Suprapubic skin (tissue), 4 donors: Measurements from ENCODE around the gene TECPR2. TPM values are rescaled to one million over a fixed set of nuclear protein-coding genes. Genes with fewer than 3 reads are reported as not detected.

ENCODE experiments used
- DNase-seq, 2 donors: peaks; one replicate each; pipeline ENCODE4 v3.0.0-alpha.2; 2019; ENCODE audit warnings: low spot score in 2 of 2
- H3K27ac ChIP-seq: fragments of 200-600 bp; sonication (generic); one replicate; pipeline ENCODE4 v1.5.1; 2019
- H3K27me3 ChIP-seq: fragments of 200-600 bp; sonication (generic); one replicate; pipeline ENCODE4 v1.5.1; 2019
- H3K36me3 ChIP-seq: fragments of 200-600 bp; sonication (generic); one replicate; pipeline ENCODE4 v1.5.1; 2019
- H3K4me1 ChIP-seq: fragments of 200-600 bp; sonication (generic); one replicate; pipeline ENCODE4 v1.5.1; 2019
- H3K4me3 ChIP-seq: fragments of 200-600 bp; sonication (generic); one replicate; pipeline ENCODE4 v1.5.1; 2019; ENCODE audit warnings: mild to moderate bottlenecking
- H3K9me3 ChIP-seq: fragments of 200-600 bp; sonication (generic); one replicate; pipeline ENCODE4 v1.5.1; 2019
- EP300 ChIP-seq: sonication (generic); formaldehyde crosslinking; IDR thresholded peaks from one replicate; pipeline ENCODE4 v1.6.1; 2017; ENCODE audit warnings: antibody characterized with exemption
- POLR2A ChIP-seq, 2 donors: fragments of 450-650 bp; IDR thresholded peaks; one replicate each; pipeline ENCODE4 v1.6.1; 2017; ENCODE audit warnings: antibody characterized with exemption in 2 of 2, mild to moderate bottlenecking in 2 of 2, moderate library complexity in 2 of 2
- POLR2AphosphoS5 ChIP-seq, 3 donors: sonication (generic); formaldehyde crosslinking; IDR thresholded peaks; one replicate each; pipeline ENCODE4 v1.6.1; 2017; ENCODE audit warnings: antibody characterized with exemption in 3 of 3
- WGBS: methylation state at CpG from one replicate; pipeline ENCODE4 v1.1.5; 2018; 5-methylcytosine and 5-hydroxymethylcytosine counted together
- total RNA-seq, 4 donors: library from RNA; depleted of rRNA; stranded (reverse); fragments of >200 nt; gene quantifications; one replicate each; pipeline ENCODE4 v1.1.0, GENCODE V29; 2016
- TF ChIP-seq, protein P1 (sequence below), 2 donors: fragments of 200-600 bp in 1 of 2; fragments of 450-650 bp in 1 of 2; sonication (generic) in 1 of 2; IDR thresholded peaks; one replicate each; pipeline ENCODE4 v1.5.1; 2016 to 2019; ENCODE audit warnings: antibody characterized with exemption in 2 of 2, mild to moderate bottlenecking in 1 of 2, moderate library complexity in 1 of 2

Gene TECPR2
- total RNA-seq, 4 donors from 2014 or later, result 12.1 to 22.6 (median 16.8) TPM

DNA sequence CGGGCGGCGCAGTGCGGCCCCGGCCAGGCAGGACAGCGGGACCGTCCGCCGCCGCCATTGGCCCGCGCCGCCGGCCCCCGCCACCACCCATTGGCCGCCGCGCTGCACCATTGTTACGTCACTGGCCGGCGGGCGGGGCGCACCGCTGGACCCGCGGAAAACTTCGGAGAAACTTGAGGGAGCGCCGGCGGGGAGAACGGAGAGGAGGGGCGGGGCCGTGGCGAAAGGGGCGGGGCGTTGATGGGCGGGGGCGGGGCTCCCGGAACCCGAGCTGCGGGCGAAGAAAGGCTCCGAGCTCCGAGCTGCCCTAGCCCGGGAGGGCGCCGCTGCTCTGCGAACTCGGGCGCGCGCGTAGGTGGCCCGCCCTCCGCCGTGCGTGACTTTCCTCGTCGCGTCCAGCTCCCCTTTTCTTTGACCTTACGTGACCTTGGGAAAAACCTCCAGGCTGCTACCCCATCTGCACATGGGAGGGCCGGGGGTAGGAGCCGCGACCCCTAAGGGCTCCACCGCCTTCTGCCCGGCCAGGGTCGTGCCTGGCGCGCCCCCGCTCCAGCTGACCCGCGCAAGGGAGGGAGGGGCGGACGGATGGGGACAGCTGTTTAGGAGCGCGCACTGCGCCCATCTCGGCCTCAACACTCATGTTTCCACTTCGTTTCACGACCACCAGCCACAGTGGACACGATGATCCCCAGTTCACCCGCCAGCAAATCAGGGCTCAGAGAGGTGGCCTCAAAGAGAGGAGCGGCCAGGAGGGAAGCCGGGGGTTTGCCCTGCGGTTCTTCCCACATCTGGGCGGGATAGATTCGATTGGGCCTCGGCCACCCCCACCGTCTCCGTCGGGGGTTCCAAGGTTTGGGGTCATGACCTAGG lies 147.2 kb downstream of the TECPR2 start, which contains the start of gene ANKRD9:
Gene ANKRD9, minus strand, starts transcription at position 31 of the 870 bp plus-strand sequence. CDS start 1,887 bp downstream, outside the sequence.
- H3K27ac ChIP-seq, result peak within 1 kb of the TSS; percentile 91
- H3K9me3 ChIP-seq, result no peaks in the 10 kb centered on the region
- H3K36me3 ChIP-seq, result peaks cover 11% of the 10 kb centered on the region
- peak within 1 kb of the TSS; percentile 76 for H3K4me3 ChIP-seq
- H3K4me1 ChIP-seq, result peaks cover 28% of the 10 kb centered on the region
- no peaks in the 10 kb centered on the region for H3K27me3 ChIP-seq
- TF ChIP-seq POLR2AphosphoS5 (IDR thresholded peaks at IDR 0.05), result no peak
- TF ChIP-seq, protein P1, sequence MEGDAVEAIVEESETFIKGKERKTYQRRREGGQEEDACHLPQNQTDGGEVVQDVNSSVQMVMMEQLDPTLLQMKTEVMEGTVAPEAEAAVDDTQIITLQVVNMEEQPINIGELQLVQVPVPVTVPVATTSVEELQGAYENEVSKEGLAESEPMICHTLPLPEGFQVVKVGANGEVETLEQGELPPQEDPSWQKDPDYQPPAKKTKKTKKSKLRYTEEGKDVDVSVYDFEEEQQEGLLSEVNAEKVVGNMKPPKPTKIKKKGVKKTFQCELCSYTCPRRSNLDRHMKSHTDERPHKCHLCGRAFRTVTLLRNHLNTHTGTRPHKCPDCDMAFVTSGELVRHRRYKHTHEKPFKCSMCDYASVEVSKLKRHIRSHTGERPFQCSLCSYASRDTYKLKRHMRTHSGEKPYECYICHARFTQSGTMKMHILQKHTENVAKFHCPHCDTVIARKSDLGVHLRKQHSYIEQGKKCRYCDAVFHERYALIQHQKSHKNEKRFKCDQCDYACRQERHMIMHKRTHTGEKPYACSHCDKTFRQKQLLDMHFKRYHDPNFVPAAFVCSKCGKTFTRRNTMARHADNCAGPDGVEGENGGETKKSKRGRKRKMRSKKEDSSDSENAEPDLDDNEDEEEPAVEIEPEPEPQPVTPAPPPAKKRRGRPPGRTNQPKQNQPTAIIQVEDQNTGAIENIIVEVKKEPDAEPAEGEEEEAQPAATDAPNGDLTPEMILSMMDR (IDR thresholded peaks at IDR 0.05), result no peak
- TF ChIP-seq POLR2A (IDR thresholded peaks at IDR 0.05), result no peak
- no peak for TF ChIP-seq EP300
- WGBS, result 9% methylated on average over 14 of the region's 91 CpGs
- peak; percentile 95 to 96 for DNase-seq

DNA sequence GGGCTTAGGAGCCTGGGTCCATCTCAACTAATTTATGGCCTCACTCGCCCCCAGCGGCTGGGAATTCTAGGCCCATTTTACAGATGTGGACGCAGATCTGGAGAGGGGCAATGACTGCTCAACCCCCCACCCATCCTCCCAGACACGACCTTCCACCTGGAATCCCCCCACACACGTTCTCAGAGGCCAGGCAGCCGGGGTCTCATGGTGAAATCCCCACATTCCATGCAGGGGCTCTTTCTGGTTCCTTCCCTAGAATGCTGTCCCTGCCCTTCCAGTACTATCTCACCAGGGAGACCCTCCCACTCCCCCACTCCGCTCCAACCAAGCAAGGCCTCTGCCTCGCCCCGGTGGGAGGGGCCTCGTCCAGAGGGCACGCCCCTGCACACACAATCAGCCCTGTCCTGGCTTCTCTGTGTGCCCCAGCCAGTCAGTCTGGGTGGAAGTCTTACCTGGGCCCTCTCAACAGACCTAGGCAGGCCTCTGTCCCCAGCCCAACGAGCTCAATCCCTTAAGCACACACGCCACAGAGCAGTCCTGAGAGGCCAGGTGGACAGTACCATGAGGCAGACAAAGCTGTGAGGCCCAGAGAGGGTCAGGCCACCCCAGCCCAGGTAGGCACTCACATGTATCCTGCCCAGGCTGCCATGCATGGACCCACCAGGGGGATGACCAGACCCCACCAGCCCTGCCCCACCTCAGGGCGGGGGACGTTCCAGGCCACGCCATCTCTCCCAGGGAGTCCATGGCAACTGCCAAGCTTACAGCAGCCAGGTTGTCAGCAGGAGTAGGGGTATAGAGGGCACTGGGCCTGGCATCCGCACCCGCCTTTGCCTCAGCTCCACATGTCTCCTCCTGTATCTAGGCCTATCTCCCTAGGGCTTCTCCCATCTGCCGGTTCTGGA lies 148.1 kb downstream of the TECPR2 start:
- H3K27ac ChIP-seq, result peak overlapping the region; percentile 87
- DNase-seq, result peak in 1 of 2 donors; percentile 70

DNA sequence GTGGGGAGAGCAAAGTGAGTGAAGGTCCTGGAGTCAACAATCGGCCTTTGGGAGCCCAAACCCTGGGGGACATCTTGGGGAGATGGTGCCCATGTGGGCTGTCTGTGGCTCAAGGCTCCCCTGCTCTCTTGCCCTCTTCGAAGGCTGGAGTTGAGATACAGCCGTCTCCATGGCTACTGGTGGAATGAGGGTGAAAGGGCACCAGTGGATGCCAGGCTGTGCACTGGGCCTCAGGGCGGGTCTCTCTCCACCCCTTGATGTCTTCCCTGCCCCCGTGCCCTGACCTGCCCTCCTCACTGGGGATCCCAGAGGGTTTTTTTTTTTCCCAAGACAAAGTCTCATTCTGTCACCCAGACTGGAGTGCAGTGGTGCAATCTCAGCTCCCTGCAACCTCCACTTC lies 148.8 kb downstream of the TECPR2 start:
- peaks cover 10% of the 10 kb centered on the region for H3K36me3 ChIP-seq
- H3K9me3 ChIP-seq, result no peaks in the 10 kb centered on the region
- no peak for DNase-seq
- no peak overlapping the region for H3K4me3 ChIP-seq
- TF ChIP-seq POLR2A (IDR thresholded peaks at IDR 0.05) (no peak), POLR2AphosphoS5 (IDR thresholded peaks at IDR 0.05) (no peak), EP300 (no peak)
- TF ChIP-seq, protein P1 (IDR thresholded peaks at IDR 0.05), result no peak
- H3K27me3 ChIP-seq, result no peaks in the 10 kb centered on the region
- H3K4me1 ChIP-seq, result peaks cover 32% of the 10 kb centered on the region
- H3K27ac ChIP-seq, result no peak overlapping the region
- WGBS, result 69% methylated on average over 2 of the region's 5 CpGs

More for the DNA sequence above, 148.1 kb downstream of the TECPR2 start:
- H3K9me3 ChIP-seq, result no peaks in the 10 kb centered on the region
- no peaks in the 10 kb centered on the region for H3K27me3 ChIP-seq
- WGBS, result 61% methylated on average over 11 of the region's 19 CpGs
- H3K4me1 ChIP-seq, result peaks cover 28% of the 10 kb centered on the region
- peak overlapping the region; percentile 76 for H3K4me3 ChIP-seq
- TF ChIP-seq POLR2A (IDR thresholded peaks at IDR 0.05) (no peak), POLR2AphosphoS5 (IDR thresholded peaks at IDR 0.05) (no peak), EP300 (no peak)
- TF ChIP-seq, protein P1 (IDR thresholded peaks at IDR 0.05), result no peak
- peaks cover 11% of the 10 kb centered on the region for H3K36me3 ChIP-seq

DNA sequence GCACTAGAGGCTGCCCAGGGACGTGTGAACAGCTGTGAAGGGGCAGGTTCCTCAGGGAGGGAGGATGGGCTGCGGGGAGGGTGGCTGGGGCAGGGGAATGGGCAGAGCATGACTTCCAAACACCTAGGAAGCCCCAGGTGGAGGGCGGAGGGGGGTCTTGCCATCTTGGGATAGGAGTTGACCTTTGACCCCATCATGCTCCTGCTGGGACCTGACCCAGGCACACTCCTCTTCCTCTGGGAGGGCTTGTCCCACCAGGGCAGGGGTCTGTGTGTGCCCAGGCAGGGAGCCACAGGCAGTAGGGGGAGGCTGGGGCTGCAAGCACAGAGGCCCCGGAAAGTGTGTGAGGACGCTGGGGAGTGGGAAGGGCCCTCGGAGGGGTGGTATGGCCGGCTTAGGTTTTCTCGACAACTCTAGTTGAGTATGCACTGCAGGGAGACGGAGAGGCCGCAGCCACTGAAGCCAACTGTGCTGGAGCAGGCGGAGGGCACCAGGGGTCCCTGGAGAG lies 150.1 kb downstream of the TECPR2 start:
- H3K4me3 ChIP-seq, result no peak overlapping the region
- H3K9me3 ChIP-seq, result no peaks in the 10 kb centered on the region
- H3K4me1 ChIP-seq, result peaks cover 39% of the 10 kb centered on the region
- H3K27me3 ChIP-seq, result no peaks in the 10 kb centered on the region
- H3K27ac ChIP-seq, result no peak overlapping the region
- no peaks in the 10 kb centered on the region for H3K36me3 ChIP-seq
- WGBS, result 92% methylated on average over 8 of the region's 11 CpGs
- no peak for DNase-seq
- TF ChIP-seq, protein P1 (IDR thresholded peaks at IDR 0.05), result no peak
- no peak for TF ChIP-seq POLR2AphosphoS5 (IDR thresholded peaks at IDR 0.05)
- TF ChIP-seq POLR2A (IDR thresholded peaks at IDR 0.05), result no peak
- no peak for TF ChIP-seq EP300
